GM19324 (cell line): ENCODE results near the gene FOLR1.
"Not testable (repeated sequence)": the region's sequence is repeated elsewhere in the genome, so short reads cannot be mapped to it uniquely, and the experiment has no call there.

Source experiments
- ATAC-seq: cut with Tn5 transposase; IDR thresholded peaks from one replicate; pipeline ENCODE4 v1.9.1; 2021; ENCODE audit warnings: mild to moderate bottlenecking, moderate library complexity; ENCODE audit not compliant: unreplicated experiment, low FRiP score

Gene FOLR1

DNA sequence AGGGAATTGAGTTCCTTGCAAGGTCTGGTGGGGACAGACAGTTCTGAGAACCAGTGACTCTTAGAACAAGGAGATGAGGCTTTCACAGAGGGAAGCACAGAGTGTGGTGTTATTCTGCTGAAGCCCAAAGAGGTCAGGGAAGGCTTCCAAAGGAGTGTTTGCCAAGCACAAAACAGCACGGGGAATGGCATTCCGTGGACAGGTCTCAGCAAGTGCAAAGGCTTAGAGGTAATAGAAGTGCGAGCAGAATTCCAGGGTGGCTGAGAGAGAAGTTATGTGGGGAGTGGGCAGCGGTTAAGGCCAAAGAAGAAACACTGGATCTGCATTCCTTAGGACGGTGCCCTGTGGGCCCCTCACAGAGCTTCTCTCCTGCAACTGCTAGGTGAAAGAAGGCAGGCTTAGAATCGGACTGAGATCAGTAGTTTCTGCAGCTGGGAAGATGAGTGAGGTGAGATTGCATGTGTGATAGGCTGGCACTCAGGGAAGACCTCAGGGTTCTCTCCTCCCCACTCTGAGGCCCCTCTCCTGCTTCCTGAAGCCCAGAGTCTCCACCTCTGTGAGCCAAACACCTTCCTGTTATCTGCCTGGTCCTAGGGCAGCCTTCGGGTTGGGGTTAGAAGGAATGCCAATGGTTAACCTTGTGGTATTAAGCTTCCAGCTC is 10.9 kb upstream of the FOLR1 start:
- ATAC-seq = not testable (repeated sequence)

DNA sequence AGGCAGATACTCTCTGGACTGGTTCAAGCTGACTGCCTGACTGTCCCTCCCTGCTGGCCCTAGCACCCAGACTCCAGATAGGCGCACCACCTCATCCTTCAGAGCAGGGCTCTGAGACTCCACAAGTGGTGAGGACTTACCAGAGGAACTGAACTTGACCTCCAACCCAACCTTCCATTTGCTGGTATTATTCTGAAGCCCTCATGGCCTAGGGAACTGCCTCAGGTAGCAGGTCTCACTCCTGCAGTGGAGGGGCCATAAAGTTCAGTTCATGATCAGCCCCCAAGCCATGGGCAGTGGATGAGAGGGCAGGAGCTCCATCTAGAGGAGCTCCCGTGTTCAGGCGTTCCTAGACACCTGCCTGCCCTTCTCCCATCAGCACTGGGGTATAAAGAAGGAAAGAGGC is 10.4 kb upstream of the FOLR1 start:
- not testable (repeated sequence) for ATAC-seq

DNA sequence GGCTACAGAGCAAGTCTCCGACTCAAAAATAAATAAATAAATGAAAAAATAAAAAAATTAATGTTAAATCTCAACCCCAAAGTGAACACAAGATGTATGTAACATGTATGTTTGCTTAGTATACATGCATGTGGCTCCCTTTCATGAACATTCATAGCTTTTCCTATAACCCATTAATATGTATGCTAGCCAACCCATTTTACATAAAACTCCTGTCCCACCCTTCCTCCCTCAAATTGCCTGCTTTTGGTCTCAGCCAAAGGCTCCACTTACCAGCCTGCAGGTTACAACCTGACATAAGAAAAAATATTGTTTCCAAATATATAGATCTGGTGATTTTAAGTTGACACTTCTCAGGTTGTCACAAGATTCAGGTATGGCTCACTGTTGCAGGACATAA is 3.7 kb upstream of the FOLR1 start:
- no peak for ATAC-seq

DNA sequence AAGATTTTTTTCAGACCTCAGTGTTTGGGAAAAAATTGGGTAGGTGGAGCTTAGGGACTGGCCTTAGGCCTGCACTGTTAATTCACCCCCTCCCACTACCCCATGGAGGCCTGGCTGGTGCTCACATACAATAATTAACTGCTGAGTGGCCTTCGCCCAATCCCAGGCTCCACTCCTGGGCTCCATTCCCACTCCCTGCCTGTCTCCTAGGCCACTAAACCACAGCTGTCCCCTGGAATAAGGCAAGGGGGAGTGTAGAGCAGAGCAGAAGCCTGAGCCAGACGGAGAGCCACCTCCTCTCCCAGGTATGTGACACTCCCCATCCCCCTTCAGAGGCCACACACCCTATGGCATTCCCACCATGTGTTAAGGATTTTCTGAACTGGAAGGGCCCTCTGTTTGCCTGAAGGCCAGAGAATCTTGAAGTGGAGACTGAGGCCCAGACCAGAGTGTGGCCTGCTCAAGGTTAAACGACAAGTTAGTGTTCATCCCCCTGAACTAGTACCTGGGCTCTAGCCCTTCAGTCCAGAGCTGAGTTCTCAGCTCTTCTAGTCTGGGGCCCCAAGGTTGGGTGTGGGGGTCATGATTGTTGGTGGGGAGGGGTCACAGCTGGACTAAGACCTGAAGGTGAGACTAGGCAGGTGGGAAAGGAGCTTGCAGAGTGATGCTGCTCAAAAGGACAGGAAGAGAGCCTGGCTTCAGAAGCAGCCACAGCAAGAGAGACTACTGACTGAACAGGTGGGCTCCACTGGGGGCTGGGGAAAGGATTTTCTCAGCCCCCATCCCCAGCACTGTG is 2.3 kb upstream of the FOLR1 start:
- no peak for ATAC-seq

DNA sequence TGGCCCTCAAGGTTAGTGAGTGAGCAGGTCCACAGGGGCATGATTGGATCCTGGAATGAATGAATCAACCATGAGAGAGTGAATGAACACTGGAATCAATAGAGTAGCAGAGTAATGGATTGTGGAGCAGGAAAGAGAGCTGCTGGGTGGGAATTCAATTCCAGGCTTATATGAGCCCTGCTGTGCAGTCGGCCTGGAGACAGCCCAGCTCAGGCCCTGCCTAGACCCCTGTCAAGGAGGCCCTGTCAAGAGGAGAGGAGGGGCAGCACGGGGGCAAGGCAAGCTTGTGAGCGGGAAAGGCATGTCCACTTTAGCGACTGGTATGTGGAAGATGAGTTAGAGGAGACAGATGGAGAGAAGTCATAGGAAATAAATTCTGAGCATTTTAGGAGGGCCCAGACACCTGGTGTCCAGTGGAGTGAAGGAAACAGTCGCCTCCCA is 1.3 kb upstream of the FOLR1 start:
- ATAC-seq = no peak

DNA sequence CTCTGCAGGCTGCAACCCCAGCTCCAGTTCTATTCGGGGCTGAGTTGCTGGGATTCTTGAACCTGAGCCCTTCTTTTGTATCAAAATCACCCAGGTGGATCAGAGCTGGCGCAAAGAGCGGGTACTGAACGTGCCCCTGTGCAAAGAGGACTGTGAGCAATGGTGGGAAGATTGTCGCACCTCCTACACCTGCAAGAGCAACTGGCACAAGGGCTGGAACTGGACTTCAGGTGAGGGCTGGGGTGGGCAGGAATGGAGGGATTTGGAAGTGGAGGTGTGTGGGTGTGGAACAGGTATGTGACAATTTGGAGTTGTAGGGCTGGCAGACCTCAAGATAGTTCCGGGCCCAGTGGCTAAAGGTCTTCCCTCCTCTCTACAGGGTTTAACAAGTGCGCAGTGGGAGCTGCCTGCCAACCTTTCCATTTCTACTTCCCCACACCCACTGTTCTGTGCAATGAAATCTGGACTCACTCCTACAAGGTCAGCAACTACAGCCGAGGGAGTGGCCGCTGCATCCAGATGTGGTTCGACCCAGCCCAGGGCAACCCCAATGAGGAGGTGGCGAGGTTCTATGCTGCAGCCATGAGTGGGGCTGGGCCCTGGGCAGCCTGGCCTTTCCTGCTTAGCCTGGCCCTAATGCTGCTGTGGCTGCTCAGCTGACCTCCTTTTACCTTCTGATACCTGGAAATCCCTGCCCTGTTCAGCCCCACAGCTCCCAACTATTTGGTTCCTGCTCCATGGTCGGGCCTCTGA is 3.8 kb downstream of the FOLR1 start:
- ATAC-seq = no peak

DNA sequence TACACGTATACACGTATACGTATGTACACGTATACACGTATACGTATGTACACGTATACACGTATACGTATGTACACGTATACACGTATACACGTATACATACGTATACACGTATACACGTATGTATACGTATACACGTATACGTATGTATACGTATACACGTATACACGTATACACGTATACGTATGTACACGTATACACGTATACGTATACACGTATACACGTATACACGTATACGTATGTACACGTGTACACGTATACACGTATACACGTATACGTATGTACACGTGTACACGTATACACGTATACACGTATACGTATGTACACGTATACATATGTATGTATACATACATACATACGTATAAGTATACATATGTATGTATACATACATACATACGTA is 9.5 kb downstream of the FOLR1 start:
- not testable (repeated sequence) for ATAC-seq

DNA sequence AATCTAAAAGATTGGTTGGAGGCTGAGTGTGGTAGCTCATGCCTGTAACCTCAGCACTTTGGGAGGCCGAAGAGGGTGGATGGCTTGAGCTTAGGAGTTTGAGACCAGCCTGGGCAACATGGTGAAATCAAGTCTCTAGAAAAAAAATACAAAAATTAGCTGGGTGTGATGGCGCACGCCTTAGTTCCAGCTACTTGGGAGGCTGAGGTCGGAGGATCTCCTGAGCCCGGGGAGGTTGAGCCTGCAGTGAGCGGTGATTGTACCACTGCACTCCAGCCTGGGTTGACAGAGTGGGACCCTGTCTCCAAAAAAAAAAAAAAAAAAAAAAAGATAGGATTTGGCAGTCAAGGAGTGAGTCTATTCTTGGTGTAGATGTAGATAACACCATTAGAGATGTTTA is 10.6 kb downstream of the FOLR1 start:
- no peak for ATAC-seq

DNA sequence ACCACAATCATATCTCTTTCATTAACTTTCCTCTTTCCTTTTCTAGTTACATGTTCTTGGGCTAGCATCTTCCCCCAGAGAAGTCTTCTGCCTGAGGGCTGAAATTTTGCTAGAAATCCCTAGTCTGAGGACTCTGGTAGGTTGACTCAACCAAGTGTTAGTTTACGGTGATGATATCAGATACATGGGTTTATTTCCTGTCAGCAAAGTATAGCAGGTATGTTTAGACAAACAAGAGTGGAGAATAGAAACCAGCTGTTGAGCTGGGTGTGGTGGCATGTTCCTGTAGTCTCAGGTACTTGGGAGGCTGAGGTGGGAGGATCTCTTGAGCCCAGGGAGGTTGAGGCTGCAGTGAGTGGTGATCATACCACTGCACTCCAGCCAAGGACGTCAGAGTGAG is 11.2 kb downstream of the FOLR1 start:
- no peak for ATAC-seq

DNA sequence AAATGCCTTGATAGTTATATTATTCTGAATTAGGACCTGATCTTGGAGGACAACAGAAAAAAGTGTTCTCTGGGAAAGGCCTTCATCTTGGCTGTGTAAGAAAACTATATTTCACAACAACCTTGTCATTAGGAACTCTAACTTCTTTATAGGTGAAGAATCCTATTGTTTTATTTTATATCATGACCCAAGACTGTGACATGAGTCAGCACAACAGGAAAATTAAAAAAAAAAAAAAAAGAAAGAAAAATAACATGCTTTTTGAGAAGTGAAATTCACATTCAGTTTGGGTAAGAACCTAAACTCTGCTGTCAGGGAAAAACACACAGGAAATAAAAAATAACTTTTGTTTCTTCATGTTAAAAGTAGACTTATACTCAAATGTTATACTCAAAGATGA is 12.9 kb downstream of the FOLR1 start:
- ATAC-seq = no peak

DNA sequence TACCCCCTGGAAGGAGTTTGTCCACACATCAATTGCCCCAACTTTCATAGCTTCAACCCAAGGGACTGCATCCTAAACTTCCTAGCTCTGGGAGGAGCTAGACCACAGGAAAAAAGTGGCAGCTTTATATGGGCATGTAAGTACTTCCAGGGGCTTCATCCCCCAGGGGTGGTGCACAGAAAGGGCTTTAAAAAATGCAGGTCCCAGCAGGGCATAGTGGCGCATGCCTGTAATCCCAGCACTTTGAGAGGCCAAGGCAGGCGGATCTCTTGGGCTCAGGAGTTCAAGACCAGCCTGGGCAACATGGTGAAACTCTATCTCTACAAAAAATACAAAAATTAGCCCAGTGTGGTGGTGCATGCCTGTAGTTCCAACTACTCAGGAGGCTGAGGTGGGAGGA is 14.9 kb downstream of the FOLR1 start:
- ATAC-seq = not testable (repeated sequence)

DNA sequence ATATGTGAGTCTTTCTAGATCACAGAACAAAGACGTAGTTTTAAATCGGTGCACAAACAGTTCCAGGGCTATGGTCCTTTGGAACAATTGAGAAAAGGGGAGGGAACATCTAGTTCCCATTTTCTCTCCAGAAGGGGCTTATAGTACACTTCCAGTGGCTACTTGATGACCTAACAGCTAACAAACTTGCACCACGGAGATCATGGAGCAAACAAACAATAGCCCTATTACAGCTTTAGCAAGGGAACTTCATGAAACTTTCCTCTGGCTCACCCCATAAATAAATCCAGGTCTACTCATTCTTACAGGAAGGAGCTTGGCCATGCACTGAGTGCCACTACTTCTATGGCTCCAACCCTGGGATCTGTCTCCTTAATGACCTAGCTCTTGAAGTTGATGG is 16.3 kb downstream of the FOLR1 start:
- ATAC-seq = no peak

DNA sequence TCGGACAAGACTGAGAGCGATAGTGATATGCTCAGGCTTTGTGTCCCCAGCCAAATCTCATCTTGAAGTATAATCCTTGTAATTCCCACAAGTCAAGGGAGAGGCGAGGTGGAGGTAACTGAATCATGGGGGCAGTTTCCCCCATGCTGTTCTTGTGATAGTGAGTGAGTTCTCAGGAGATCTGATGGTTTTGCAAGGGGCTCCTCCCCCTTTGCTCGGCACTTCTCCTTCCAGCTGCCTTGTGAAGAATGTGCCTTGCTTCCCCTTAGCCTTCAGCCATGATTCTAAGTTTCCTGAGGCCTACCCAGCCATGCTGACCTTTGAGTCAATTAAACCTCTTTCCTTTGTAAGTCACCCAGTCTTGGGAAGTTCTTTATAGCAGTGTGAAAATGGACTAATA is 17.2 kb downstream of the FOLR1 start:
- ATAC-seq = no peak

DNA sequence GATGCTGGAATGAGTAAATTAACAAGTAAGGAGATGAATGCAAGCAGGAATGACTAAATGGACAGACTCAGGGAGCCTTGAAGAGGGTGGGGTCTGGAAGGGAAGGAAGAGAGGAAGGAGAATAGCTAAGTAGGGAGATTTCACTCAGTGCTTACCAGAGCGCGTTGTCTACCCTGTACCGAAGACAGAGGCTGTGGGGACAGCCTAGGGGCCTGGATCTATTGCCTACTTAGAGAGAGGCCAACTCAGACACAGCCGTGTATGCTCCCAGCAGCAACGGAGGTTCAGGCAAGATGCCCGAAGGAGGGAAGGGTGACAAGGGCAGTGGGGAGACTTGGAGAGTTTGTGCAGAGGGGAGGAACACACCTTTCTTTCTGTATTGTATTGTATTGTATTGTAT is 24.7 kb downstream of the FOLR1 start, which contains the start of gene FOLR2:
FOLR2 (plus strand) TSS at position 157 of the 400 bp plus-strand sequence. CDS start 1,791 bp downstream, outside the sequence.
- no peak for ATAC-seq

DNA sequence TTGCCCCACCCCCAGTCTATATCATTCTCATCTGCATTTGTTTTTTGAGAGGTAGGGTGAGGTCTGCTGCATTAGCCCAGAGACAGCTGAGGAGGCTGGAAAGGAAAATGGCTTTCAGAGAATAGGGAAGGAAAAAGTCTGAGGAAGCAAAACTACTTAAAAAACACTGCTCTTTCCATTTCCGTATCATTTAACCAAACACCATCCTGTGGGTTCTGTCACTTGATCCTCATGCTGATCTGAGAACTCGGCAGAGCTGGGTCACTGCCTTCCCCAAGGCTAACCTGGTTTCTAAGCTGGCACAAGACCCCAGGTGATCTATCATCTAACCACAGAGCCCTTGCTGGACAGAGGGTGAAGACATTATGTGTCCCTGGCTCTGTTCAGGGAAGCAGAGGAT is 25.9 kb downstream of the FOLR1 start:
- ATAC-seq = no peak

DNA sequence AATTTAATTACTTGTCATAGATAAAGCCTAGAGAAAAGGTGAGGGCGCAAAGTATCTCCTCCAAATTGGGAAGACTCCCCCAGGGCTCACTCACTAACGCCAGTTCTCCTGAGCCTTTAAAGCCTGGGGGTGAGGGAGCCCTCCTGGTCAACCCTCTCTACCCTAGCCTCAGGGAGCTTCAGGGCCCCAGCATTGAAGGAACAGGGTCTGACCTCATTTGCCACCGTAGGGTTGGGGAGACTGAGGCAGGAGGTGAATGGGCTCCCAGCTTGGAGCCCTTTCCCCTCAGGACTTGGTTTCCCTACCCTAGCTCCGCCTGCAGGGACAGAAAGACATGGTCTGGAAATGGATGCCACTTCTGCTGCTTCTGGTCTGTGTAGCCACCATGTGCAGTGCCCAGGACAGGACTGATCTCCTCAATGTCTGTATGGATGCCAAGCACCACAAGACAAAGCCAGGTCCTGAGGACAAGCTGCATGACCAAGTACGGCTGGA is 26.4 kb downstream of the FOLR1 start:
- ATAC-seq = no peak

DNA sequence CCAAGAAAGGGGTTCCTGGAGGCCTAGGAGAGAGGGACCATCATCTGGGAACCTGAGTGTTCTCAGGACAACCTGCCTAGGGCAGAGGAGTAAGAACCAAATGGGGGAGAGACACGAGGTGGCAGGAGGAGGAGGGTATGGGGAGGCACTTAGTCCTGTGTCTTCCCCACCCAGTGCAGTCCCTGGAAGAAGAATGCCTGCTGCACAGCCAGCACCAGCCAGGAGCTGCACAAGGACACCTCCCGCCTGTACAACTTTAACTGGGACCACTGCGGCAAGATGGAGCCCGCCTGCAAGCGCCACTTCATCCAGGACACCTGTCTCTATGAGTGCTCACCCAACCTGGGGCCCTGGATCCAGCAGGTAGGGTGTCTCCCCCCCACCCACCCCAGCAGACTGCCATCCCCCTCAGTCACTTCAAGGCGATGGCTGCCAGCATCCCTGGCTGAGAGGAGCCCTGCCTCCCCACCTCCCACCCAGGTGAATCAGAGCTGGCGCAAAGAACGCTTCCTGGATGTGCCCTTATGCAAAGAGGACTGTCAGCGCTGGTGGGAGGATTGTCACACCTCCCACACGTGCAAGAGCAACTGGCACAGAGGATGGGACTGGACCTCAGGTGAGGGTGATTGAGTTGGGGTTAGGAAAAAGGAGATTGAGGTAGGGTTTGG is 28.9 kb downstream of the FOLR1 start:
- ATAC-seq = no peak

DNA sequence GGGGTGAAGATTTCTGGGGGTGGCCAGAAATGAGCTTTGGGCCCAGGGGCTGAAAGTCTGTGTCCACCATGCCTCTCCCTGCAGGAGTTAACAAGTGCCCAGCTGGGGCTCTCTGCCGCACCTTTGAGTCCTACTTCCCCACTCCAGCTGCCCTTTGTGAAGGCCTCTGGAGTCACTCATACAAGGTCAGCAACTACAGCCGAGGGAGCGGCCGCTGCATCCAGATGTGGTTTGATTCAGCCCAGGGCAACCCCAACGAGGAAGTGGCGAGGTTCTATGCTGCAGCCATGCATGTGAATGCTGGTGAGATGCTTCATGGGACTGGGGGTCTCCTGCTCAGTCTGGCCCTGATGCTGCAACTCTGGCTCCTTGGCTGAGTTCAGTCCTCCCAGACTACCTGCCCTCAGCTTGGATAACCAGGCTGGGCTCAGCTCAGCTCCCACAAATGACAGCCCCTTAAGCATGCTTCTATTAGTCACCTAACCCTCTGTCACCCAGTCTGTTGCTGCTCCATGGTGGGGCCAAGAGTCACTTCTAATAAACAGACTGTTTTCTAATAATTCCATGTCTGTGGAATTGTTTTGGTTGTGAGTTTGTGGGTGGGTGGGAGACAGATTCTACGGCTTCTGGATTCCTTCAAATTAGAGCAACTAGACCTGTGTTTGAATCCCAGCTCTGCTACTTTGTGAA is 29.6 kb downstream of the FOLR1 start:
- no peak for ATAC-seq

DNA sequence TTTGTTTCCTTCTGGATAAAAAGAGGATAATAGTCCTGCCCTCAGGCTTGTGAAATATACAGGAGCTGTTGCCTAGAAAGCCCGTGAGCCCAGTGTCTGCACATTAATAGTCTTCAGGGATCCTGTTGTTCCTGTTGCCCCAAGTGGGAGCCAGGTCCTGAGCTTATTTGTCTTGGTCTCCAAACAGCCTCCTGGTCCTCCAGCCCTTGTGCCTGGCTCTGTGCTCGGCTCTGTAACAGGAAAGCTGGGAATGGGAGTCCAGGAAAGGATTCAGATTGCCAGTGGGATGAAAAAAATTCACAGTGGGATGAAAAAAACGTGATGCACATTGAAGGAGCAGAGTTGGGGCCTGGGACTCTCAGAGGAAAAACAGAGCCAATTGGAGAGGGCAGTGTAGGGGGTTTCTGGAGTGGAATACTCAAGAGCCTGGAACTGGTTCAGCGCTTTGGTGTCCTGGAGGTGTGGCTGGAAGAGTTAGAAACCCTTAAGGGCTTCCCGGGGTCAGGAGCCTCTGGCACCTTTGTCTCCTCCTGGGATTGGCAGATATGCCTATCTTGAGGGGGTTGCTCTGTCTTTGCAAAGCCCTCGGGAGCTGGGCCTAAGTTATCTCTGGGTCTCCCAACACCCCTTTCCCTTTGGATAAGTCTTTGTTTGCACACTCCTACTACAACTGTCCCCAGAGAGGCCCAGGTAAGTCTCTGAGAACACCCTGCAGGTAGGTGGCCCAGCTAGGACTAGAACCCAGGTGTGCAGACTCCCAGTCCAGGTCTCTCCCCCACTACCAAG is 30.4 kb downstream of the FOLR1 start:
- no peak for ATAC-seq
